ENCODE results near the gene ADAD1. TPM values are rescaled to one million over a fixed set of nuclear protein-coding genes. Genes with fewer than 3 reads are reported as not detected.

ADAD1 gene
- total and polyA plus RNA-seq, 5 experiments from 2014 or later, result not detected

DNA sequence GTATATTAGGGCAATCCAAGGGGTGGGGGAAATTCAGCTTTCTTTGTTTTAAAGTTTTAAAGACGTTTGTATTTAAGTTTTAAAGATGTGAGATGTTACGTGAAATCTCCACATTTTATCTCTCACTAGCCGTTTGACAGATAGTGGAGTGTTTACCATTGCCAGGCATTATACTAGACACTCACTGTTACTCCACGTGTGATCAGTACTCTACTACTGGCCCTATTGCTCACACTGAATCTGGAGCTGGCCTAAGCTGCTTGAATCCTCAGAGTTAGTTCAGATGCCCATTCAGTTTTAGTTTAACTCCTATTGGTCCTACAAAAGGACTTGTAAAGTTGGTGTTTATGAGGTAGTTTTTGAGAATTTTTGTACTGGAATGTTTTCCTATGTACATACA, 4.5 kb downstream of the ADAD1 start:
- Mint-ChIP-seq H3K36me3 (peaks cover 0 to 8% (median 4%) of the 10 kb centered on the region in 3 donors), H3K27ac (no peak overlapping the region), H3K9me3 (peaks cover 0 to 19% (median 9%) of the 10 kb centered on the region in 9 donors), H3K4me1 (no peaks in the 10 kb centered on the region), H3K27me3 (no peaks in the 10 kb centered on the region), H3K4me3 (no peak overlapping the region)
- ATAC-seq, result no peak
- DNase-seq, result no peak
- POLR2A ChIA-PET, result no interaction called here

DNA sequence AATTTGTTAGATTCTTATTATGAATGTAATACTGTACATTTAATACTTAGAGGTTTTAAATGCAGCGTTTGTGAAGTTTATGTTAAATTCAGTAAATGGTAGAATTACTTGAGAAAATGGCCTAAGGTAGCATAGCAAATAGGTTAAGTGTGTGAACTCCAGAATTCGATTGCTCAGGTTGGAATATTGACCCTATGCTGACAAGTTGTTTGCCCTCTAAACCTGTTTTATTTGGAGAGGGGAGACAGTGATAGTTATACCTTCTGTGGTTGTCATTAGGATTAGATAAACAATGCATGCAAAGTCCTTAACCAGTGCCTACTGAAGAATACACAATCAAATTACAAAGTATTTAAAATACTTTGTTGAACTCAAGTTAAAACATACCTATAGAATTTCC, 5.4 kb downstream of the ADAD1 start:
- DNase-seq, result no peak
- Mint-ChIP-seq H3K4me3 (no peak overlapping the region), H3K27ac (no peak overlapping the region), H3K27me3 (peaks cover 0 to 4% (median 0%) of the 10 kb centered on the region in 5 donors), H3K36me3 (peaks cover 0 to 17% (median 11%) of the 10 kb centered on the region in 3 donors), H3K4me1 (no peaks in the 10 kb centered on the region), H3K9me3 (peaks cover 2 to 28% (median 18%) of the 10 kb centered on the region in 9 donors)
- POLR2A ChIA-PET, result no interaction called here
- no peak for ATAC-seq

DNA sequence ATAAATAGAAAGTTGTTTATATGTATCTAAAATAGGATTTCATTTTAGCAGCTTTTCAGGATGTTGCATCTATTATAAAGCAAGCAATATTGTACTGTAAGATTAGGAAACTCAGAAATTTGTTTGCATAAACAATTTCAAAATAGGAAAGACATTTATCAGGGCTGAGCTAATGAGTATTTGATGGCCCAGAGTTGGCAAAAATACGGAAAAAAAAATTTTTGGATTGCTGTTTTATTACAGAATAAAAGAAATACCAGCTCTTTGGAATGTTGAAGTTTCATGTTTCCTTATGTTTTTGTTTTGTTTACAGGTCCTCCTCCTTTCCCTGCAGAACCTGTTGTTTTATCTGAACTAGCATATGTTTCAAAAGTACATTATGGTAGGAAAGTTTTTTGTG, 14.5 kb downstream of the ADAD1 start:
- peaks cover 2 to 20% (median 15%) of the 10 kb centered on the region in 9 donors for H3K9me3 Mint-ChIP-seq
- no peak overlapping the region for H3K4me3 Mint-ChIP-seq
- peaks cover 0 to 15% (median 9%) of the 10 kb centered on the region in 3 donors for H3K36me3 Mint-ChIP-seq
- ATAC-seq, result no peak
- no peak for DNase-seq
- H3K4me1 Mint-ChIP-seq, result no peaks in the 10 kb centered on the region
- POLR2A ChIA-PET, result no interaction called here
- H3K27me3 Mint-ChIP-seq, result peaks cover 0 to 8% (median 0%) of the 10 kb centered on the region in 5 donors
- H3K27ac Mint-ChIP-seq, result no peak overlapping the region

DNA sequence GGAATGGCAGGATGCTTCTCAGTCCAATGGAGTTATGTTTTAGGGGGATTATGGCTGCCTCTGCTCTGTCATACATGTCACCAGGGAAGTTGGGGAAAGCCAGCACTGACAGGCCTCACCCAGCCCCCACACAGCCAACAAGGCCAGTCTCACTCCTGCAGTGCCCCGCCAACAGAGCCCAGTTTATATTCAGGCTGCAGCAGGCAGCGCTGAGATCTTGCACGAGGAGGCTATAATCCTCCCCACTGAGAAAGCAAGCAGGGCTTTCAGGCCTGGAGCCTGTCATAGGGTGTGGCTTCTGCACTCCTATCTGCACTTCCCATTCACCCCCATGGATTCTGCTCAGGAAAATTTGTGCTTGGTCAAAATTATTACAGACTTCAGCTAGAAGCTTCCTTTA, 25.1 kb downstream of the ADAD1 start:
- DNase-seq (no peak), ATAC-seq (no peak)
- Mint-ChIP-seq H3K4me3 (no peak overlapping the region), H3K27ac (no peak overlapping the region), H3K9me3 (no peaks in the 10 kb centered on the region), H3K4me1 (no peaks in the 10 kb centered on the region), H3K27me3 (peaks cover 6 to 22% (median 12%) of the 10 kb centered on the region in 5 donors), H3K36me3 (peaks cover 0 to 2% (median 0%) of the 10 kb centered on the region in 3 donors)
- POLR2A ChIA-PET, result no interaction called here

DNA sequence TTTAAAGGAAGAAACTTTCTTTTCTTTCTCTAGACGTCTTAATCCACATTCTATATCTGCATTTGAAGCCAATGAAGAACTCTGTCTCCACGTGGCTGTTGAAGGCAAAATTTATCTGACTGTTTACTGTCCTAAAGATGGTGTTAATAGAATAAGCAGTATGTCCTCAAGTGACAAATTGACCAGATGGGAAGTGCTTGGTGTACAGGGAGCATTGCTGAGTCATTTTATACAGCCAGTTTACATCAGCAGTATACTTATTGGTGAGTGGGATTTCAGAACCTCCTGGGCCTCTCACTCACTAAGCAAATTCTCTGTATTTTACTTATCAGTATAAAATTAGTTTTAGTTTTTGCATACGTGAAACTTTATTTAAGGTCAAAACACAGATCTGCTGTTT, 33.7 kb downstream of the ADAD1 start:
- POLR2A ChIA-PET, result no interaction called here
- H3K4me1 Mint-ChIP-seq, result no peaks in the 10 kb centered on the region
- no peaks in the 10 kb centered on the region for H3K9me3 Mint-ChIP-seq
- ATAC-seq (no peak), DNase-seq (no peak)
- H3K27me3 Mint-ChIP-seq, result peaks cover 0 to 8% (median 3%) of the 10 kb centered on the region in 5 donors
- H3K27ac Mint-ChIP-seq, result no peak overlapping the region
- H3K36me3 Mint-ChIP-seq, result no peaks in the 10 kb centered on the region
- H3K4me3 Mint-ChIP-seq, result no peak overlapping the region

DNA sequence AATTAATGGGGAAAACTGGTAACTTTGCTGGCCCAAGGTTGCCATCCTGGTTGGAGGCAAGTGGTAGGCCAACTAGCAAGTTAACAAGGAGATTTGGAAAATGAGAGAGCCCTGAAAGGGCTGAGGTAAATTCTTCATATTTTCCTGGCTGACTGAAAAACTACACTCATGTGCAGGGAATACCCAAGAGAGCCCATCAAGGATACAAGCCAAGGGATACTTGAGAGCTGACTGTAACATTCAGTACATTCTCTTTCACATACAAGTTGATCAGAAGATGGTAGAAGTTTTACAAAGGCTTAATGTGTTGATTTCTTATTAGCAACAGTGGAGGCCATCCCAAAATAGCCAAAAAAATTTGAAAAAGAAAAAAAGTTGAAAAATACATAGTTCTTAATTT, 44.4 kb downstream of the ADAD1 start:
- Mint-ChIP-seq H3K9me3 (peaks cover 0 to 16% (median 5%) of the 10 kb centered on the region in 9 donors), H3K4me1 (no peaks in the 10 kb centered on the region), H3K27me3 (peaks cover 0 to 10% (median 2%) of the 10 kb centered on the region in 5 donors), H3K36me3 (peaks cover 0 to 11% (median 10%) of the 10 kb centered on the region in 3 donors), H3K27ac (no peak overlapping the region), H3K4me3 (no peak overlapping the region)
- DNase-seq, result no peak
- POLR2A ChIA-PET, result no interaction called here
- no peak for ATAC-seq

DNA sequence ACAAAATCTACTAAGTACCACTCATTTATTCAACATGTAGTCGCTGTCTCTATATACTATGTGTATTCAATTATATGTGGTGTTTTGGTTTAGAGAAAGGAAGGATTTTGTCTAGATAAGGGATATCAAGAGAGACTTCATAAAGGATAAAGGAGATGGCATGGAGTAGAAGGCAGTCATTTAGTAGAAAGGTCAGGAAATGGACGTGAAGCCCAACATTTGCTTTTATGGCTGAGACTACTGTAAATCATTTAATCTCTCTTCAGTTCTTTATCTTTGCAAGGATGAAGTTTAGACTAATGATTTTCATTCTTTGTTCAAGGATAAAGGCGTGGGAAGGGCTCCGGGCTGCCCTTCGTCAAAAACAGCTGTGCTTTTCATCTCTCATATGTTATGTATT, 52.5 kb downstream of the ADAD1 start:
- no peak for DNase-seq
- H3K27me3 Mint-ChIP-seq, result peaks cover 0 to 6% (median 0%) of the 10 kb centered on the region in 5 donors
- no peak for ATAC-seq
- H3K9me3 Mint-ChIP-seq, result peaks cover 0 to 9% (median 0%) of the 10 kb centered on the region in 9 donors
- POLR2A ChIA-PET, result no interaction called here
- peaks cover 5 to 20% (median 19%) of the 10 kb centered on the region in 4 donors for H3K4me1 Mint-ChIP-seq
- H3K27ac Mint-ChIP-seq, result no peak overlapping the region
- no peak overlapping the region for H3K4me3 Mint-ChIP-seq
- H3K36me3 Mint-ChIP-seq, result no peaks in the 10 kb centered on the region

DNA sequence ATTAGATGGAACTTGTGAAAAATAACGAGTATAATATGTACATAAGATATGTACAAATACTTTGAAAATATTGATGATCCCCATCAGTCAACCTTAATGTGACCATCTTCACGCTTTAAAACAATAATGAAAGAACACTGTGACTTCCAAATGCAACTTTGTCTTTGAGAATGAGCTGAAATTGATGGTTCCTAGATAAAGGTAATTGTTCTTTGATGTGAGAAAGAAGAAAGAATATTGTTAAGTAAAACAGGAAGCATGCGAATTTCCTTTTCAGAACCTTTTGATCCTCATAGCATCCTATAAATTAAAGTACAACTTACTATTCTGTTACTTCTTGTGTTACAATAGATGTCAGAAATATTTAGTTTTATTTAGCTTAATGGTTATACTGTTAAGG, 55.5 kb downstream of the ADAD1 start:
- Mint-ChIP-seq H3K4me3 (peak overlapping the region in 3 of 10 donors; percentile 3 to 31 (median 25)), H3K27ac (peak overlapping the region in 2 of 10 donors; percentile 11 to 12), H3K9me3 (peaks cover 0 to 9% (median 0%) of the 10 kb centered on the region in 9 donors), H3K4me1 (peaks cover 5 to 20% (median 19%) of the 10 kb centered on the region in 4 donors), H3K27me3 (peaks cover 0 to 6% (median 0%) of the 10 kb centered on the region in 5 donors), H3K36me3 (no peaks in the 10 kb centered on the region)
- ATAC-seq (peak in 1 of 2 donors; percentile 46), DNase-seq (peak in 2 of 10 donors; percentile 10 to 17)
- POLR2A ChIA-PET, result no interaction called here

DNA sequence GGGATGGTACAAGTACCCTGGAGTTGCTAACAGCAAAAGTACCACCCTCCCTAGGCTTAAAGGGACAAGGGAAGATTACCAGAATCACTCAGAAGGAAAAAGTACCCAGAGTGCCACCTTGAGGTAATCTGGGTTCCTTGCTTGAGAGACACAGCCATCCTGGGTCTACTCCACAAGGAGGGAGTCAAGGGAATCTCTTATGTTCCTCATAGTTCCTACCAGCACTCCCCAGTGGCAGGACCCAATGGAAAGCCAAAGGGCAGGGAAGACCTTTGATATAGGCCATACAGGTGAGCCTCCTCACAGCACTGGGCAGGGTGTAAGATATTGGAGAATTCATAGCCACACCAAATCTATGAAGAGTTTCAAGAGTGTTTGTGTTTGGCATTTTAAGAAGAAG, 72.0 kb downstream of the ADAD1 start:
- DNase-seq, result no peak

DNA sequence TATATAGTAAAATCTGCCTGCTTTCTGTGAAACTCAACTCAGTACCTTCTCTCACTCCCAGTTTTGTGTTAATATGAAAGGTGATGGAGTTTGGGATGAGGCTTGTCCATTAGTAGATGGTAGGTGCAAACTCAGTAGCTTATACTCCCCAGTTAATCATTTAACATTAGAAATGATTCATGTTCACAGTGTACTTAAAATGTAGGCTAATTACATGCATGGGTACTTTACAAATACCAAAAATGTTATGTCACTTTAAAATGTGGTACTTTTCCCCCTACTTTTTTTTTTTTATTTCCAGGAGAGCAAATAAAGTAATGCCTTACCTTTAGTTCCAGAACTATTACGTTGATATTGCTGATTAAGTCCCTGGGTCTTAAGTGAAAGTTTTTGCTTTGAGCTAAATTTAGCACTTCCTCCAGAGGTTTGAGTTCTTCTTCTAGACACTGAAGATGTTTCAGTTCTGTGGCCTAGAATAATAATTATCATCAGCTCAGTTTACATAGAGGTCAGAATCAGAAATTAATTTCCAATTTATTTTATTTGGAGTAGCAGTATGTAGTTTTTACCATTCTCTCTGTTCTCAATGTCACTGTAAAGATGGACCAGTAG, 74.7 kb downstream of the ADAD1 start:
- ATAC-seq (no peak), DNase-seq (no peak)
- peaks cover 9 to 37% (median 32%) of the 10 kb centered on the region in 4 donors for H3K4me1 Mint-ChIP-seq
- no peaks in the 10 kb centered on the region for H3K9me3 Mint-ChIP-seq
- peak overlapping the region in 2 of 10 donors; percentile 16 to 17 for H3K27ac Mint-ChIP-seq
- no peaks in the 10 kb centered on the region for H3K36me3 Mint-ChIP-seq
- H3K4me3 Mint-ChIP-seq, result peak overlapping the region in 1 of 10 donors; percentile 10
- H3K27me3 Mint-ChIP-seq, result peaks cover 0 to 25% (median 4%) of the 10 kb centered on the region in 5 donors
- POLR2A ChIA-PET, result no interaction called here

More for the DNA sequence above, 72.0 kb downstream of the ADAD1 start:
- no peak overlapping the region for H3K27ac Mint-ChIP-seq
- H3K9me3 Mint-ChIP-seq, result peaks cover 0 to 2% (median 0%) of the 10 kb centered on the region in 9 donors
- no peaks in the 10 kb centered on the region for H3K36me3 Mint-ChIP-seq
- ATAC-seq, result no peak
- H3K27me3 Mint-ChIP-seq, result peaks cover 1 to 28% (median 6%) of the 10 kb centered on the region in 5 donors
- peaks cover 3 to 13% (median 11%) of the 10 kb centered on the region in 4 donors for H3K4me1 Mint-ChIP-seq
- POLR2A ChIA-PET, result no interaction called here
- H3K4me3 Mint-ChIP-seq, result no peak overlapping the region

DNA sequence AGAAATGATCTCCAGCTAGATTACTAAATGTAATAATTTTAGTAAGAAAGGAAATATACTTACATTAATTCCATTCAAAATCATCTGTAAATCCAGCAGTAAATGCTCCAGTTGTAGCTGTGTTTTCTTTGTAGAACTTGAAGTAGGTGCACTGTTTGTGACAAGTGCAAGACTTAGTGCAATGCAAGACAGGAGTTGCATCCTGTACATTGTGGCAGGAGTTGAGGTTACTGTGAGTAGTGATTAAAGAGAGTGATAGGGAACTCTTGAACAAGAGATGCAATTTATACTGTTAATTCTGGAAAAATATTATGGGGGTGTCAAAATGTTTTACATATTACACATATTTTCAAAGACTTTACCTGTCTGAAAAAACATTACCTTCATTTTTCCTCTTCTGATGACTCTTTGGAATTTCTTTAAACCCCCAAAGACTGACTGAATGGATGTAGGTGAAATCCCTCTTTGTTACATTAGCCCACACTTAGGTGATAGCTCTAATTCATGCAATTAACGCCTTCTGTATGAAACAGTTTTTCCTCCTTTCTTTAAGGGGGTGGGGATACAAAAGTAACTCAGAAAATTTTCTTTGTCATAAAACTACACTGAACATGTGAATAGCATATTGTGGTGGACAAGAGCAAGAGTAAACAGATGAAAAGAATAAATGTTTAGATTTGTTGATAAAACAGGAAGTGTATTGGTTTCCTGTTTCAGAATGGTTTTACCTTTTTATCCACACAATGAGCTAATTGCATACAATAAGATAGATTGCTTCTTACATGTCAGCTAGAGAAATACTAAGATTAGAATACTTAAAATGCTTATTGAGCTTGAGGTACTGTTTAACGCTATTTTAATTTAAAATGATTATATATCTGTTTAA, 77.7 kb downstream of the ADAD1 start, which contains the start of gene IL2:
IL2 (minus strand) TSS at position 495 of the 886 bp plus-strand sequence; CDS start at position 210, 285 bp downstream.
- peak within 1 kb of the TSS in 4 of 10 donors; percentile 13 to 78 (median 44) for H3K4me3 Mint-ChIP-seq
- no peak for DNase-seq
- POLR2A ChIA-PET, result no interaction called here
- H3K27ac Mint-ChIP-seq, result peak within 1 kb of the TSS in 7 of 10 donors; percentile 1 to 69 (median 33)
- peaks cover 12 to 47% (median 40%) of the 10 kb centered on the region in 4 donors for H3K4me1 Mint-ChIP-seq
- H3K36me3 Mint-ChIP-seq, result no peaks in the 10 kb centered on the region
- H3K27me3 Mint-ChIP-seq, result no peaks in the 10 kb centered on the region
- no peaks in the 10 kb centered on the region for H3K9me3 Mint-ChIP-seq
- peak in 1 of 2 donors; percentile 57 for ATAC-seq

DNA sequence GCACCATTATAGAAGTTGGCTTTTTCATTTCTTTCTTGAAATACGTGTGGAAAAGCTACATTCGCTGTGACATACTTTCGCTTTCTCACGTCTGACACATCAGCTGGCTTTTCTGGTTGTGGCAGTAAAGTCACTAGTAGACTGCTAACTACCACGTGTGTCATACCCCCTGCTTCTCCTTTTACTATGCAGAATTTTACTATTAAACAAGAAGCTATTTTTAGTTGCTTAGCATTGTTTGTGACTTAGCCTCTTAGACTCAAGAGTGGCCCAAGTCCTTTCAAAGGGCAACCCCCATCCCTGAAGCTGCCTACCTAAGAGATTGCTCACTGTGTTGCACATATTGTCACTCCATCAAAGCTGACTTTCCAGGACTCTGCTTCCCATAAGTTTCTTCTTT, 79.8 kb downstream of the ADAD1 start:
- peaks cover 11 to 41% (median 36%) of the 10 kb centered on the region in 4 donors for H3K4me1 Mint-ChIP-seq
- DNase-seq, result peak in 4 of 10 donors; percentile 1 to 21 (median 14)

DNA sequence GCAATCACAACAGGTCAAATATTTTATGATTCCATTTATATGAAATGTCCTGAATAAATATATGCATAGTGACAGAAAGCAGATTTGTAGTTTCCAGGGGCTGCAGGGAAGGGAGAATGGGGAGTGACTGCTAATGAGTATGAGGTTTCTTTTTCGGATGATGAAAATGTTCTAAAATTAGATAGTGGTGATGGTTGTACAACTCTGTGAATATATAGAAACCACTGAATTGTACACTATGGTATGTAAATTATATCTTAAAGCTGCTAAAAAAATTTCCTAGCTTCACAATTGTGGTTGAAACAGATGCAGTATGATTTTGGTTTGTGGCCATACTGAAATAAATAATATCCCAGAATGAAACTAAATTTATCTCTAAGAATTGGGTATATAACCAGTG, 90.6 kb downstream of the ADAD1 start:
- POLR2A ChIA-PET, result no interaction called here
- peaks cover 0 to 3% (median 0%) of the 10 kb centered on the region in 5 donors for H3K27me3 Mint-ChIP-seq
- ATAC-seq (no peak), DNase-seq (no peak)
- H3K27ac Mint-ChIP-seq, result no peak overlapping the region
- no peaks in the 10 kb centered on the region for H3K4me1 Mint-ChIP-seq
- no peak overlapping the region for H3K4me3 Mint-ChIP-seq
- no peaks in the 10 kb centered on the region for H3K36me3 Mint-ChIP-seq
- H3K9me3 Mint-ChIP-seq, result peaks cover 0 to 19% (median 2%) of the 10 kb centered on the region in 9 donors

More for the DNA sequence above, 79.8 kb downstream of the ADAD1 start:
- Mint-ChIP-seq H3K27ac (peak overlapping the region in 7 of 10 donors; percentile 38 to 87 (median 77)), H3K36me3 (no peaks in the 10 kb centered on the region), H3K4me3 (peak overlapping the region; percentile 63 to 87 (median 82)), H3K27me3 (no peaks in the 10 kb centered on the region), H3K9me3 (no peaks in the 10 kb centered on the region)
- ATAC-seq, result peak; percentile 30 to 67
- POLR2A ChIA-PET, result no interaction called here

All from naive thymus-derived CD8-positive, alpha-beta T cell (primary cell).